ENCODE measurements around the gene EME2.

EME2 gene

DNA sequence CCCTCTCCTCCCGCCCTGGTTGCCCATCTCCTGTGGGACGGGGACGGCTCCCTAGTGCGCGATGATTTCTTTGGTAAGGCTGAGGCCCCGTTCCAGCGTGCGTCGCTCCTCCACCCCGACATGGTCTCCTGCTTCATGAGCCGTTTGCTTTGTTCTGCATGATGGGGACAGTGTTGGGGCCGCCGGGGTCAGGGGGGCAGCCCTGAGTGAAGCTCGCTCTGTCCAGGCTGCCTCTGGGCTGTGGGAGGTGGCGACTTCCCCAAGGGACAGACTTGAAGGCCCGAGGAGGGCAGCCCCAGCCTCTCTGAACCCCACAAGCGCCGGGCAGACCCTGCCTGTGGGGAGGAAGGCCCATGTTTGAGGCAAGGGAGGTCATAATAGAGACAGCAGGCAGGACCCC lies 13.7 kb upstream of the EME2 start:
- H4K91ac ChIP-seq (ENCODE audit: low read depth, low read length), result no peak overlapping the region
- no peak overlapping the region for H3K18ac ChIP-seq (ENCODE audit: low read length)
- H3K4me3 ChIP-seq (ENCODE audit: low read depth, low read length), result no peak overlapping the region
- no peak overlapping the region for H3K9ac ChIP-seq (ENCODE audit: low read length)
- no peak overlapping the region for H3K23ac ChIP-seq (ENCODE audit: low read length)
- no peak overlapping the region for H3K4ac ChIP-seq (ENCODE audit: low read depth, low read length)
- no peaks in the 10 kb centered on the region for H3K79me1 ChIP-seq (ENCODE audit: low read length)
- peaks cover 41 to 55% of the 10 kb centered on the region in 2 experiments for H3K36me3 ChIP-seq (ENCODE audit: control insufficient read depth in 1 of 2, insufficient read depth in 2 of 2, low read length in 2 of 2)
- no peak overlapping the region for H3K27ac ChIP-seq (ENCODE audit: low read depth, low read length)
- H3K9me3 ChIP-seq (ENCODE audit: insufficient read depth, low read depth, low read length), result peaks cover 2% of the 10 kb centered on the region
- no peak overlapping the region for H2AK5ac ChIP-seq (ENCODE audit: low read length)
- no peak overlapping the region for H4K12ac ChIP-seq (ENCODE audit: low read depth, low read length)
- H2AFZ ChIP-seq (ENCODE audit: insufficient read depth, low read length, poor library complexity), result no peak overlapping the region
- H3K27me3 ChIP-seq (ENCODE audit: insufficient read depth, low read length), result no peaks in the 10 kb centered on the region
- H2BK12ac ChIP-seq (ENCODE audit: low read length), result no peak overlapping the region
- no peak overlapping the region for H3K14ac ChIP-seq (ENCODE audit: low read length)
- H4K8ac ChIP-seq (ENCODE audit: low read depth, low read length), result no peak overlapping the region
- H3K79me2 ChIP-seq (ENCODE audit: control insufficient read depth, insufficient read depth, low read length, poor library complexity), result no peaks in the 10 kb centered on the region
- H2BK120ac ChIP-seq (ENCODE audit: insufficient read depth, low read length, poor library complexity), result no peak overlapping the region
- no peak overlapping the region for H3K4me2 ChIP-seq (ENCODE audit: low read length)
- no peaks in the 10 kb centered on the region for H3K4me1 ChIP-seq (ENCODE audit: control insufficient read depth in 1 of 2, insufficient read depth in 2 of 2, low read length in 2 of 2)
- no peak for DNase-seq
- WGBS (ENCODE audit: extremely low coverage, insufficient coverage, insufficient read length), result no CpG with 5 or more reads among the region's 18 CpGs
- no peak overlapping the region for H2BK5ac ChIP-seq (ENCODE audit: low read depth, low read length, poor library complexity)

DNA sequence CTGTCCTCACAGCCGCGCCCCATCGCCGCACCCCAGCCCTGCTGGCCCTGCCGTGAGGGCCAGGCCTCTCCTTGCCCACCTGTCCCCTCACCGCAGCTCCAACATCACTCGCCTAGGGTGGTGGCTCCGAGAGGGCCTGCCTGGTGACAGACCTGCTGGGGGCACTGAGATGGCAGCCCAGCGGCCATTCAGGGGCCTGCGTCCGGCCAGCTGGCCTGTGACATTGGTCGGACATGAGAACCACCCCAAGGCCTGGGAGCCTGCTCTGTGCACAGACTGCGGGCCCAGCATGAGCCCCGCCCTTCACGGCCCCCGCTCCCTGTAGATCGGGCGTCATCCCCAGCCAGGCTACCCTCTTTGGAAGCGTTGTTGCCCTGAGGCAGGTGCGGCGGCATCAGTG lies 13.1 kb upstream of the EME2 start:
- no peak overlapping the region for H2BK120ac ChIP-seq (ENCODE audit: insufficient read depth, low read length, poor library complexity)
- H2BK12ac ChIP-seq (ENCODE audit: low read length), result no peak overlapping the region
- no peak overlapping the region for H3K18ac ChIP-seq (ENCODE audit: low read length)
- H2AK5ac ChIP-seq (ENCODE audit: low read length), result no peak overlapping the region
- H4K12ac ChIP-seq (ENCODE audit: low read depth, low read length), result no peak overlapping the region
- H4K91ac ChIP-seq (ENCODE audit: low read depth, low read length), result no peak overlapping the region
- H4K8ac ChIP-seq (ENCODE audit: low read depth, low read length), result no peak overlapping the region
- H3K4me3 ChIP-seq (ENCODE audit: low read depth, low read length), result no peak overlapping the region
- H3K9ac ChIP-seq (ENCODE audit: low read length), result no peak overlapping the region
- H2BK5ac ChIP-seq (ENCODE audit: low read depth, low read length, poor library complexity), result no peak overlapping the region
- H3K23ac ChIP-seq (ENCODE audit: low read length), result no peak overlapping the region
- WGBS (ENCODE audit: extremely low coverage, insufficient coverage, insufficient read length), result no CpG with 5 or more reads among the region's 21 CpGs
- H3K14ac ChIP-seq (ENCODE audit: low read length), result no peak overlapping the region
- H2AFZ ChIP-seq (ENCODE audit: insufficient read depth, low read length, poor library complexity), result no peak overlapping the region
- peaks cover 2% of the 10 kb centered on the region for H3K9me3 ChIP-seq (ENCODE audit: insufficient read depth, low read depth, low read length)
- H3K4ac ChIP-seq (ENCODE audit: low read depth, low read length), result no peak overlapping the region
- no peaks in the 10 kb centered on the region for H3K27me3 ChIP-seq (ENCODE audit: insufficient read depth, low read length)
- DNase-seq, result no peak
- peaks cover 43 to 56% of the 10 kb centered on the region in 2 experiments for H3K36me3 ChIP-seq (ENCODE audit: control insufficient read depth in 1 of 2, insufficient read depth in 2 of 2, low read length in 2 of 2)
- no peaks in the 10 kb centered on the region for H3K79me2 ChIP-seq (ENCODE audit: control insufficient read depth, insufficient read depth, low read length, poor library complexity)
- no peak overlapping the region for H3K4me2 ChIP-seq (ENCODE audit: low read length)
- no peaks in the 10 kb centered on the region for H3K4me1 ChIP-seq (ENCODE audit: control insufficient read depth in 1 of 2, insufficient read depth in 2 of 2, low read length in 2 of 2)
- H3K79me1 ChIP-seq (ENCODE audit: low read length), result no peaks in the 10 kb centered on the region
- H3K27ac ChIP-seq (ENCODE audit: low read depth, low read length), result no peak overlapping the region

DNA sequence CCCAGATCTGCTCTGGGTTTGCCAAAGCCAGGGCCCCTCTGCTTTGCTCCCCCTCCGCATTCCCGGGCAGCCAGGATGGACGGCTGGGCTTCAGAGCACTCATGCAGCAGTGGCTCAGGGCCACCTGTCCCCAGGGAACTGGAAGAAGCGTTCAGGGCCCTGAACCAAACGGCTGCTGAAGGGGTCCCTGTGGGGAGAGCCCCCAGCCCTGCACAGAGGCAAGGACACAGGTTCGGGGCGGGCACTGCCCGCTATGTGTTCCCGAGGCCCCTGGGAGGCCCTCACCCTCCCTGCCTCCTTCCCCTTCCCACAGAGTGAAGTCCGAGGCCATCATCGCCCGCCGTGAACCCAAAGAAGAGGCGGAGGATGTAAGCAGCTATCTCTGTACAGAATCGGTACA lies 11.7 kb upstream of the EME2 start:
- Histone ChIP-seq H2BK120ac (ENCODE audit: insufficient read depth, low read length, poor library complexity) (no peak overlapping the region), H4K12ac (ENCODE audit: low read depth, low read length) (no peak overlapping the region), H3K36me3 (ENCODE audit: control insufficient read depth in 1 of 2, insufficient read depth in 2 of 2, low read length in 2 of 2) (peaks cover 55 to 64% of the 10 kb centered on the region in 2 experiments), H2BK12ac (ENCODE audit: low read length) (no peak overlapping the region), H3K4me3 (ENCODE audit: low read depth, low read length) (no peak overlapping the region), H3K9ac (ENCODE audit: low read length) (no peak overlapping the region), H3K4ac (ENCODE audit: low read depth, low read length) (no peak overlapping the region), H3K27ac (ENCODE audit: low read depth, low read length) (no peak overlapping the region), H2BK5ac (ENCODE audit: low read depth, low read length, poor library complexity) (no peak overlapping the region), H3K18ac (ENCODE audit: low read length) (no peak overlapping the region), H2AFZ (ENCODE audit: insufficient read depth, low read length, poor library complexity) (no peak overlapping the region), H3K27me3 (ENCODE audit: insufficient read depth, low read length) (no peaks in the 10 kb centered on the region), H3K23ac (ENCODE audit: low read length) (no peak overlapping the region), H4K91ac (ENCODE audit: low read depth, low read length) (no peak overlapping the region), H2AK5ac (ENCODE audit: low read length) (no peak overlapping the region), H3K14ac (ENCODE audit: low read length) (no peak overlapping the region), H3K4me1 (ENCODE audit: control insufficient read depth in 1 of 2, insufficient read depth in 2 of 2, low read length in 2 of 2) (no peaks in the 10 kb centered on the region), H3K4me2 (ENCODE audit: low read length) (no peak overlapping the region), H3K9me3 (ENCODE audit: insufficient read depth, low read depth, low read length) (peaks cover 2% of the 10 kb centered on the region), H3K79me2 (ENCODE audit: control insufficient read depth, insufficient read depth, low read length, poor library complexity) (no peaks in the 10 kb centered on the region), H3K79me1 (ENCODE audit: low read length) (no peaks in the 10 kb centered on the region), H4K8ac (ENCODE audit: low read depth, low read length) (no peak overlapping the region)
- DNase-seq, result no peak
- WGBS (ENCODE audit: extremely low coverage, insufficient coverage, insufficient read length), result no CpG with 5 or more reads among the region's 15 CpGs

DNA sequence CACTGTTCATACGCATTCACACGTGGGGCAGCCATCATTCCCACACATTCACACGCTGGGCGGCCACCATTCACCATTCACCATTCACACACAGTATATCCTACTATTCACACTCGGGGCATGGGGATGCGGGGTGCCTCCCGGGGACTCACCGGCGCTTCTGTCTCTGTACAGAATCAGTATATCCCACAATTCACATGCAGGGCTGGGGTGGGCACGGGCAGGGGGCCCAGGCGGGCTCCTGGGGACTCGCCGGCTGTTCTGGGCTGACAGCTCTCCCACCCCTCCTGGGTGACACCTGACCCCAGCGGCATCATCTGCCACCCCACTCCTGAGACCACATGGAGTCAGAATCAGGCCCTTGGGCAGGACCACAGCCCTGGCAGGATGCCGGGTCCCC lies 10.9 kb upstream of the EME2 start:
- no peak overlapping the region for H3K4me2 ChIP-seq (ENCODE audit: low read length)
- no peak overlapping the region for H3K4ac ChIP-seq (ENCODE audit: low read depth, low read length)
- H4K8ac ChIP-seq (ENCODE audit: low read depth, low read length), result no peak overlapping the region
- DNase-seq, result no peak
- no peak overlapping the region for H2AFZ ChIP-seq (ENCODE audit: insufficient read depth, low read length, poor library complexity)
- H3K79me1 ChIP-seq (ENCODE audit: low read length), result no peaks in the 10 kb centered on the region
- no peak overlapping the region for H3K4me3 ChIP-seq (ENCODE audit: low read depth, low read length)
- H2BK120ac ChIP-seq (ENCODE audit: insufficient read depth, low read length, poor library complexity), result no peak overlapping the region
- no peak overlapping the region for H3K27ac ChIP-seq (ENCODE audit: low read depth, low read length)
- H3K18ac ChIP-seq (ENCODE audit: low read length), result no peak overlapping the region
- H3K79me2 ChIP-seq (ENCODE audit: control insufficient read depth, insufficient read depth, low read length, poor library complexity), result no peaks in the 10 kb centered on the region
- H2BK5ac ChIP-seq (ENCODE audit: low read depth, low read length, poor library complexity), result no peak overlapping the region
- no peak overlapping the region for H4K91ac ChIP-seq (ENCODE audit: low read depth, low read length)
- peaks cover 2% of the 10 kb centered on the region for H3K9me3 ChIP-seq (ENCODE audit: insufficient read depth, low read depth, low read length)
- peaks cover 63 to 70% of the 10 kb centered on the region in 2 experiments for H3K36me3 ChIP-seq (ENCODE audit: control insufficient read depth in 1 of 2, insufficient read depth in 2 of 2, low read length in 2 of 2)
- no peaks in the 10 kb centered on the region for H3K27me3 ChIP-seq (ENCODE audit: insufficient read depth, low read length)
- H4K12ac ChIP-seq (ENCODE audit: low read depth, low read length), result no peak overlapping the region
- H3K14ac ChIP-seq (ENCODE audit: low read length), result no peak overlapping the region
- H3K23ac ChIP-seq (ENCODE audit: low read length), result no peak overlapping the region
- H3K9ac ChIP-seq (ENCODE audit: low read length), result no peak overlapping the region
- no peak overlapping the region for H2AK5ac ChIP-seq (ENCODE audit: low read length)
- H3K4me1 ChIP-seq (ENCODE audit: control insufficient read depth in 1 of 2, insufficient read depth in 2 of 2, low read length in 2 of 2), result no peaks in the 10 kb centered on the region
- WGBS (ENCODE audit: extremely low coverage, insufficient coverage, insufficient read length), result no CpG with 5 or more reads among the region's 15 CpGs
- H2BK12ac ChIP-seq (ENCODE audit: low read length), result no peak overlapping the region

Measured in trophoblast cell (in vitro differentiated cells and primary cell).